Fibroblast of skin of left quadriceps (primary cell): ENCODE data around the gene EAPP.
A peak's percentile ranks its signal among the peaks of the same experiment; 100 is the strongest.
"Not testable (repeated sequence)": the region's sequence is repeated elsewhere in the genome, so short reads cannot be mapped to it uniquely, and the experiment has no call there.

Experiments
- DNase-seq, 2 experiments: peaks; one replicate each; pipeline ENCODE4 v3.0.0-alpha.2; 2013; ENCODE audit warnings: low read depth in 2 of 2

Gene EAPP, protein sequence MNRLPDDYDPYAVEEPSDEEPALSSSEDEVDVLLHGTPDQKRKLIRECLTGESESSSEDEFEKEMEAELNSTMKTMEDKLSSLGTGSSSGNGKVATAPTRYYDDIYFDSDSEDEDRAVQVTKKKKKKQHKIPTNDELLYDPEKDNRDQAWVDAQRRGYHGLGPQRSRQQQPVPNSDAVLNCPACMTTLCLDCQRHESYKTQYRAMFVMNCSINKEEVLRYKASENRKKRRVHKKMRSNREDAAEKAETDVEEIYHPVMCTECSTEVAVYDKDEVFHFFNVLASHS

DNA sequence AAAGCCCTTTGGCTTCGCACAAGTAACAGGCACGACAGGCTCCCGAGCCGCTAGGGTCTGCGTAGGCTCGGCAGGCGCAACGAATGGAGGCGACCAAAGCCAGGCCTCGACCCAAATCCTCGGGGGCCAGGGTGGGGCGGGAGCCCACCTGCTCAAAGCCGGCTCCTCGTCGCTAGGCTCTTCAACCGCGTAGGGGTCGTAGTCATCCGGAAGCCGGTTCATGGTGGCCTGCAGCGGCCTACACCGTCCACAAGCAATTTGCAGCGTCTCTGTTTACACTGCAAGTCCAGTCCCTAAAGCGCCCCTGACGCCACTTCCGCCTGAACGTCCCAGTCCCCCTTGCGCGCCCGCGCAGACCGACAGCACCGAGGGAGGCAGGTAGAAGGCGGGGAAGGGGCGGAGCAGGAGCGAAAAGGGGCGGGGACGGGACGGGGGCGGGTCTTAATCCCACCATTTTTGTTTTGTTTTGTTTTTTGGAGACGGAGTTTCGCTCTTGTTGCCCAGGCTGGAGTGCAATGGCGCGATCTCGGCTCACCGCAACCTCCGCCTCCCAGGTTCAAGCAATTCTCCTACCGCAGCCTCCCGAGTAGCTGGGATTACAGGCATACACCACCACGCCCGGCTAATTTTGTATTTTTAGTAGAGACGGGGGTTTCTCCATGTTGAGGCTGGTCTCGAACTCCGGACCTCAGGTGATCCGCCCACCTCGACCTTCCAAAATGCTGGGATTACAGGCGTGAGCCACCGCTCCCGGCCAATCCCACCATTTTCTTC is at the start of gene EAPP:
Gene EAPP (minus strand): TSS at position 295 of the 774 bp plus-strand sequence. CDS start 73 bp downstream, at position 222.
- DNase-seq, result peak; percentile 90 to 91

DNA sequence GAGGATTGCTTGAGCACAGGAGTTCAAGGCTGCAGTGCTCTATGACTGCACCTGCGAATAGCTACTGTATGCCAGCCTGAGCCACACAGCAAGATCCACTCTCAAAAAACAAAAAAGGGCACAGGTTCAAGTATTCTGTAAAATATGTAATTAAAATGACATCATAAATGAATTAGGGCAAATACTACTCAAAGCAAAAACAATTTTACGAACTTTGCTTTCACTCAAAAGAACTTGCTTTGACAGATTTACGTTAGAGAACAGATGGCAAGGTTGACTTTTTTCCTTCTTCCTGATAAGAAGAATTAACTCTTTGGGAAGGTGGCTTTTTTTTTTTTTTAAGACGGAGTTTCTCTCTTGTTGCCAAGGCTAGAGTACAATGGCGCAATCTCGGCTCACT is 44.0 kb upstream of the EAPP start:
- no peak for DNase-seq

DNA sequence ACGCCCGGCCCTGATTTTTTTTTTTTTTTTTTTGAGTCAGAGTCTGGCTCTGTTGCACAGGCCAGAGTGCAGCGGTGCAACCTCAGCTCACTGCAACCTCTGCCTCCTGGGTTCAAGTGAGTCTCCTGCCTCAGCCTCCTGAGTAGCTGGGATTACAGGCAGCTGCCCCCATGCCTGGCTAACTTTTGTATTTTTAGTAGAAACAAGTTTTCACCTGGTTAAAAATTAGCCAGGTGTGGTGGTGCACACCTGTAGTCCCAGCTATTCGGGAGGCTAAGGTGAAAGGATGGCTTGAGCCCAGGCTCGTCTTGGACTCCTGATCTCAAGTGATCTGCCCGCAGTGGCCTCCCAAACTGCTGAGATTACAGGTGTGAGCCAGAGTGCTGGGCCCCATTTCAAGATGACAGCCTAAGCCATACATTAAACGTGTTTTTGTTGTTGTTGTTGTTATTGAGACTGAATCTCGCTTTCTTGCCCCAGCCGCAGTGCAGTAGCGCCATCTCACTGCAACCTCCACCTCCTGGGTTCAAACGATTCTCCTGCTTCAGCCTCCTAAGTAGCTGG is 42.7 kb upstream of the EAPP start:
- DNase-seq, result no peak

DNA sequence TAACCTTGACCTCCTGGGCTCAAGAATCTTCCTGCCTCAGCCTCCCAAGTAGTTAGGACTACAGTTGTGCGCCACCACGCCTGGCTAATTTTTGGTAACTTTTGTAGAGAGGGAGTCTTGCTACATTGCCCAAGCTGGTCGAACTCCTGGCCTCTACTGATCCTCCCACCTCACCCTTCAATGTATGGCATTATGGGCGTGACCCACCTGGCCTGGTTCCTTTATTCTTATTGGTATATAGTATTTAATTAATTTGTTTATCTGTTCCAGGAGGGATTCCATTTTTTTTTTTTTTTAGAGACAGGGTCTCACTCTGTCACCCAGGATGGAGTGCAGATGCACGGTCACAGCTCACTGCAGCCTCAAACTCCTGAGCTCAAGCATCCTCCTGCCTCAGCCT is 40.9 kb upstream of the EAPP start:
- no peak for DNase-seq

DNA sequence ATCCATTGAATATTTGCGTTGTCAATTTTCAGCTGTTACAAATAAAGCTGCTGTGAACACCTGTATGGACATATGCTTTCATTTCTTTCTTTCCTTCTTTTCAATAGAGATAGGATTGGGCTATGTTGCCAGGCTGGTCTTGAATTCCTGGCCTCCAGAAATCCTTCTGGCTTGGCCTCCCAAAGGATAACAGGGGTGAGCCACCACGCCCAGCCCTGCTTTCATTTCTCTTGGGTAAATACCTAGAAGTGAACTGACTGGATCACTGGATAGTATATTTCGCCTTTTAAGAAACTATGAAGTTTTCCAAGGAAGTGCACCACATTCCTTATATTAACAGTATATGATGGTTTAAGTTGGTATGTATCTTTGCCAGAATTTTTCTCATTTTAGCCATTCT is 32.3 kb upstream of the EAPP start:
- DNase-seq, result no peak

DNA sequence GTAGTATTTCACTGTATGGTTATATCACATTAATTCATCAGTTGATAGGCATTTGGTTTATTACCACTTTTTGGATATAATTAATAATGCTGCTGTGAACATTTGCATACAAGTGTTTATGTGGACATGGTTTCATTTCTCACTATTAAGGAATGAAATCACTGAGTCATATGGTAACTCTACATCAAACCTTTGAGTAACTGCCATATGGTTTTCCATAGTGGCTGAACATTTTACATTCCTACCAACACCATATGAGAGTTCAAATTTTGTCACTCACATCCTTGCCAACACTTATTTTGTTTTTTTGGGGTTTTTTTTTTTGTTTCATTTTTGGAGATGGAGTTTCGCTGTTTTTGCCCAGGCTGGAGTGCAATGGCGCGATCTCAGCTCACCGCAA is 30.2 kb upstream of the EAPP start:
- DNase-seq, result peak; percentile 38 to 49

DNA sequence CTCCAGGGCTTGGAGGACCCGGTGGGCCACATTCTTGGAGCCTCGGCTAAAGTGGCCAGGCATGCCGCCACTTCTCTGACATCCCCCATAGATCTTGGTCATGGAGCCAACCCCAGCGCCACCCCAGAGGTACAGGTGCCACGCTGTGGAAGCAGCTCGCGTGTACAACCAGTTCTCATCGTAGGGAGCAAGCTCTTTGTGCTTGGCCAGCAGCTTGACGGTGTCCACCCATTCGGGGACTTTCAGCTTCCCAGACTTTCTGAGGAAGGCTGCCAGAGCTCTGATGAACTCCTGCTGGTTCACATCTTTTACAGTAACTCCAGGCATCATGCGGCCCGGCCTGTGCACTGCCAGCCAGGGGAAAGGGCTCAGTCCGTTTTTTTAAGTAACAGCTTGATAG is 29.3 kb upstream of the EAPP start:
- DNase-seq, result no peak

DNA sequence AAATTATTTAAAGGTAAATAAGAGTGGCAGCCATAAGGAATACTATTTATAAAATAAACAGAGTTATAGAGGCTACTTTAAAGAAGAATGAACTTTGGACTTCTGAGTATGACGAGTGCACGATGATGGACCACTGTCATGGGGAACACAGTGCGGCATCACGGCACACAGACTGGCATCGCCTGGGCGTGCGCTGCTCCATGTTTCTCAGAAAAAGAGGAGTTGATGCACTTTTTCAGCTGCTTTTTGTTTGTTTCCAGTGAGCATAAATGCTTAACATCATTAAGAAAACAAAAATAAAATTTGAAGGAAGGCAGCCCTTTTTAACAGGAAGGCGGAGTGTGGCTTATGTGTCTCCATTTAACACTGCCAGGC is 23.3 kb upstream of the EAPP start:
- DNase-seq, result no peak

DNA sequence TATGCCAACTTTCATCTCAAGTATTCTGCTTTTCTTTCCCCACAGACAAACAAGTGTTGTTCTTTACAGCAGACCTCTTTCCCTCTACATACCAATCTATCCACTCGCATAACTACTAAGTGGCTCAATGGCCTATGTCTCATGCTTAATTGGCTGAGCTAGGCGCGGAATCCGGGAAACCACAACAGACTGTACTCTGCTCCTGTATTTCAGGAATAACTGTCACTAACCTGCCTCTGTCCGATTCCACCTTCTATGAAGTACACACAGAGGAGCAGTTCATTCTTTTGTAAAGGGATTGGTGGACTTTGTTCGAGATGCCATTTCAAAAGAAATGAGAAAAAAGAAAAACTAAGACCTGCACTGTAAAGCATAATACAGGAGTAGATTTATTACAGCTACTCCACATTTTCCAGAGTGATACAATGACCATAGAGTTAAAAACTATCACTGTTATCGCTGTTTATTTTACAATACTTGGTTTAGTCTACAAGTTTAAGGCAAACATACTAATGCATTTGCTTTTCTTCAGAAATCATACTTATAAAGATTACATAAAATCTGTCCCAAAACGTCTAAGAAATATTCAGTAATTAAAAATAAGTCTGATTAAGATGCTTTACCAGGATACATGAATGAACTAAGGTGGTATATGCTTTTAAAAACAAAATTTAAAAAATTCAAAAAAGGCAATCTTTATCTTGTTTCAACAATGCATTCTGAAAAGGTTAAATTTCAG is 22.7 kb upstream of the EAPP start:
- DNase-seq, result not testable (repeated sequence)

DNA sequence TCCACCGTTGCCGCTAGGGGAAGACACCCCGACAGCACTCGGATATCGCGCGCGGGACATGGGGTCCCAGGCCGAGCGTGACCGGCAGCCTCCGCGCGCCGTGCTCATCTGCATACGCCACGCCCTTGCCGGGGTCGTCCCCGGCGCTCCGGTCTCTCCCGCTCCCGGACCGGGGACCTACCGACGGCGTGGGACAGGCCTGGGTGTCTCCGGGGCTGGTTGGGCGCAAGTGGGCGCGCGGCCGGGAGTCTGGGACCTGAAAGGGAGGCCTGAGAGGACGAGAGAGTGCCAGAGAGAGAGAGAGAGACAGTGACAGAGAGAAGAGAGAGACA is 17.0 kb upstream of the EAPP start:
- not testable (repeated sequence) for DNase-seq

DNA sequence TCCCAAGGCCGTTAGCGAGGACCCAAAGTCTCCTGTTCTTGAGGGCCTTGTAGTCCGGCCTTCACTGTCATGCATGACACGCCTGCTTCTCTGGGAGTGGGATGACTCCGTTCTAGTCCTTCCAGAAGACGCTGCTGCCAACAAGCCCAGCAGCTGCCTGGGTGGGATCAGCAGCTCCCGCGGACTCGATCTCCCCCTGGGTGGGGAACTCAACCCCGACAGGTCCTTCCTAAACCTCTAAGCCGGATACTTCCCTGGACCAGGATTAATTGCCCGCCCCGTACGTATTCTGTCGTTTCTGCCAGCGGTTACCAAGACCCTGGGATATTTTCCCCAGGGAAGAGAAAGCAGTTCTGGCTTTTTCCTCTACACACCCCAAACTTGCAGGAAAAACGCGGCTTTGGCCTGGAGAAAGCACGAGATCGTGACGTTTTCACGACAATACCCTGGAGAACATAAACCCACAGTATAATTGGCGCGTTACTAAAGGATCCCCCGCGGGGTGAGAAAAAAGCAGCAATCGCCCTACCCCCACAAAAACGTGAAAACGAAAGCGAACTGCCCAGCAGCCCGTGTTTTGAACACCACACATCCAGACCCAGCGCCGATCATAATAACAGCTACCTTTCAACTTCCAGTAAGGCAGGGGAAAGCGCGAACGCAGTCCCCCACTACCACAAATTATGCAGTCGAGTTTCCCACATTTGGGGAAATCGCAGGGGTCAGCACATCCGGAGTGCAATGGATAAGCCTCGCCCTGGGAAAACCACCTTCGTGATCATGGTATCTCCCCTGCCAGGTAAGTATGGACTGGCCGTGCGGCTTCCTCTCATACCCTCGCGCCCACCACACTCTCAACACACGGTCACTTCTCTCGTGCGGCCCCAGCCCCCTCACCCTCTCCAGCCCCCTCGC is 16.3 kb upstream of the EAPP start:
- DNase-seq, result not testable (repeated sequence)

DNA sequence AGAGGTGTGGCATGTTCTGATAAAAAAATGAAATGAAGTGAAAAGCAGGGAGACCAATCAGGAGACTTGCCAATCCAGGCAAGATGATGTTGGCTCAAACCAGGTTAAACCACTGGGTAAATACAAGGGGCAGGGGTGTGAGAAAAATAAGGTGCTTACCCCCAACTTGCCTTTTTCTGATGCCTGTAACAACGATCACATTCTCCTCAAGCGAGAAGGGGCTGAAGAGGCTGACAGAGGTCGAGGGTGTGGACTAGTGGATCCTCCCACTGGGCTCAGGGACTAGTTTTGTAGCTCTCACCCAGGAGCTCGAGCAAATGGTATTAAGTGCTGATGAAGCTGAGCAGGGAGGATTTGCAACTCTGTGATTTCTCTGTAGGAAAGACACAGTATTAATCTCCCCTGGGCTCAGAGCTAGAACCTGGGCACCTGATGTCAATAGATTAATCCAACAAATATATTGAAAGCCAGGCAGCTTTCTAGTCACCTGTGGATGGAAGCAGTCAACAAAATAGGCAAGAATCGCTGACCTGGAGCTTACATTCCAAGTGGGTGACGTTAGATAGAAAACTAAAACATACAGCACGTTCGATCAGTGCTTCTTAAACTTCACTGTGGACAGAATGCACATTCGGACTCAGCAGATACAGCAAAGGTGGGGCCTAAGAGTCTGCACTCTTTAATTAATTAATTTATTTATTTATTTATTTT is 15.2 kb upstream of the EAPP start:
- peak in 1 of 2 experiments; percentile 15 for DNase-seq

DNA sequence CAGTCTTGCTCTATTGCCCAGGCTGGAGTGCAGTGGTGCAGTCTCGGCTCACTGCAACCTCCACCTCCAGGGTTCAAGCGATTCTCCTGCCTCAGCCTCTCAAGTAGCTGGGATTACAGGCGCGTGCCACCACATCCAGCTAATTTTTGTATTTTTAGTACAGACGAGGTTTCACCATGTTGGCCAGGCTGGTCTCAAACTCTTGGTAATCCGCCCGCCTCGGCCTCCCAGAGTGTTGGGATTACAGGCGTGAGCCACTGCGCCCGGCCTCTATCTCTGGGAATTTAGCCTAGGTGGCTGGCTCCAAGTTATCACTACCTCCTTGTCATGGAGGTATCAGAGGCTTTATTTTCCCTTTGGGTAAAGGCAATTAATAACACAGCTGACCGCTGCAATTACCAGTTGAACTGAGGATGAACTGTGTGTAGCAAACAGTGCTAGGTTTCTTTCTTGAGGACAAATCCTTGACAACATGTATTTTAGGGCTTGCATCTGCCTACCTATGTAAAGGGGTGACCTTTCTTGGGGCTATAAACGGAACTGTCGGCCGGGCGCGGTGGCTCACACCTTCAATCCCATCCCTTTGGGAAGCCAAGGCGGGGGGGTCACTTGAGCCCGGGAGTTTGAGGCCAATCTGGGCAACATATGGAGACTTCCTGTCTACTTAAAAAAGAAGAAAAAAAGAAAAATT is 9.9 kb upstream of the EAPP start:
- not testable (repeated sequence) for DNase-seq

DNA sequence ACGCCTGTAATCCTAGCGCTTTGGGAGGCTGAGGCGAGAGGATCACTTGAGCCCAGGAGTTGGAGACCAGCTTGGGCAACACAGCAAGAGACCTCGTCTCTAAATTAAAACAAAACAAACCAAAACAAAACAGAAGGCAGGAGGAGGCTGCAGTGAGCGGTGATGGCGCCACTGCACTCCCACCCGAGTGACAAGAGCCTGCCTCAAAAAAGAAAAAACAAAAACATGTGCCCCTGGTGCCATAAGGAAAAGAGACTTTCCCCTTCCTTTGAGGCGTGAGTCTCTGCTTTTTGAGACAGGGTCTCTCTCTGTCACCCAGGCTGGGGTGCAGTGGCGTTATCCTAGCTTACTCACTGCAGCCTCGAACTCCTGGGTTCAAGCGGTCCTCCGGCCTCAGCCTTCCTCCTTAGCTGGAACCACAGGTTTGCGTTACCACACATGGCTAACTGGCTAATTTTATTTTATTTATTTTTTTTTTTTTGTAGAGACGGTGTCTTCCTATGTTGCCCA is 9.0 kb upstream of the EAPP start:
- DNase-seq, result no peak

DNA sequence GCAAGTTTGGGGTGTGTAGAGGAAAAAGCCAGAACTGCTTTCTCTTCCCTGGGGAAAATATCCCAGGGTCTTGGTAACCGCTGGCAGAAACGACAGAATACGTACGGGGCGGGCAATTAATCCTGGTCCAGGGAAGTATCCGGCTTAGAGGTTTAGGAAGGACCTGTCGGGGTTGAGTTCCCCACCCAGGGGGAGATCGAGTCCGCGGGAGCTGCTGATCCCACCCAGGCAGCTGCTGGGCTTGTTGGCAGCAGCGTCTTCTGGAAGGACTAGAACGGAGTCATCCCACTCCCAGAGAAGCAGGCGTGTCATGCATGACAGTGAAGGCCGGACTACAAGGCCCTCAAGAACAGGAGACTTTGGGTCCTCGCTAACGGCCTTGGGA is 7.6 kb upstream of the EAPP start:
- DNase-seq, result not testable (repeated sequence)

DNA sequence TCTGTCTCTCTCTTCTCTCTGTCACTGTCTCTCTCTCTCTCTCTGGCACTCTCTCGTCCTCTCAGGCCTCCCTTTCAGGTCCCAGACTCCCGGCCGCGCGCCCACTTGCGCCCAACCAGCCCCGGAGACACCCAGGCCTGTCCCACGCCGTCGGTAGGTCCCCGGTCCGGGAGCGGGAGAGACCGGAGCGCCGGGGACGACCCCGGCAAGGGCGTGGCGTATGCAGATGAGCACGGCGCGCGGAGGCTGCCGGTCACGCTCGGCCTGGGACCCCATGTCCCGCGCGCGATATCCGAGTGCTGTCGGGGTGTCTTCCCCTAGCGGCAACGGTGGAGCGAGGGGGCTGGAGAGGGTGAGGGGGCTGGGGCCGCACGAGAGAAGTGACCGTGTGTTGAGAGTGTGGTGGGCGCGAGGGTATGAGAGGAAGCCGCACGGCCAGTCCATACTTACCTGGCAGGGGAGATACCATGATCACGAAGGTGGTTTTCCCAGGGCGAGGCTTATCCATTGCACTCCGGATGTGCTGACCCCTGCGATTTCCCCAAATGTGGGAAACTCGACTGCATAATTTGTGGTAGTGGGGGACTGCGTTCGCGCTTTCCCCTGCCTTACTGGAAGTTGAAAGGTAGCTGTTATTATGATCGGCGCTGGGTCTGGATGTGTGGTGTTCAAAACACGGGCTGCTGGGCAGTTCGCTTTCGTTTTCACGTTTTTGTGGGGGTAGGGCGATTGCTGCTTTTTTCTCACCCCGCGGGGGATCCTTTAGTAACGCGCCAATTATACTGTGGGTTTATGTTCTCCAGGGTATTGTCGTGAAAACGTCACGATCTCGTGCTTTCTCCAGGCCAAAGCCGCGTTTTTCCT is 7.0 kb upstream of the EAPP start:
- not testable (repeated sequence) for DNase-seq

DNA sequence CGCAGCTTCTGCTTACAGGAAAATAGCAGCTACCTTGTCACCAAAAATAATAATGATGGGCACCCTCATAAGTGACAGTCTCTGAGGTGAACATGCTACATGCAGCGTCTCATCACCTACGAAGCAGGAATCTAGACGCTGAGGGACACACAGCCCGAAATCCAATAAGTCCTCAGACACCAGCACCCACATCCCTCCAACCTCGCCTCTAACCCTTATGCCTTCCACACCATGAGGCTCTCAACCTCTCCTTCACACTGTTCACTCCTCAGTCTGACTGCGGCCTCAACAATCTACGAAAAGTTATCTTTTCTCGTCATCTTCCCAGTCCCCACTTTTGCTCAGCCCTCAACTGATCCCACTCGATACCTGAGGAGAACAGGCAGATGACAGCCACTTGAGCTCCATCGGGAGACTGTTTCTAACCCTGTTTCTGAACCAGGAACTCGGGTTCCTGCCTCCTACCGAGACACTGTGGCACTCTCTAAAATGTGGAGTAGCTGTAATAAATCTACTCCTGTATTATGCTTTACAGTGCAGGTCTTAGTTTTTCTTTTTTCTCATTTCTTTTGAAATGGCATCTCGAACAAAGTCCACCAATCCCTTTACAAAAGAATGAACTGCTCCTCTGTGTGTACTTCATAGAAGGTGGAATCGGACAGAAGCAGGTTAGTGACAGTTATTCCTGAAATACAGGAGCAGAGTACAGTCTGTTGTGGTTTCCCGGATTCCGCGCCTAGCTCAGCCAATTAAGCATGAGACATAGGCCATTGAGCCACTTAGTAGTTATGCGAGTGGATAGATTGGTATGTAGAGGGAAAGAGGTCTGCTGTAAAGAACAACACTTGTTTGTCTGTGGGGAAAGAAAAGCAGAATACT is 919 bp upstream of the EAPP start:
- DNase-seq, result not testable (repeated sequence)

DNA sequence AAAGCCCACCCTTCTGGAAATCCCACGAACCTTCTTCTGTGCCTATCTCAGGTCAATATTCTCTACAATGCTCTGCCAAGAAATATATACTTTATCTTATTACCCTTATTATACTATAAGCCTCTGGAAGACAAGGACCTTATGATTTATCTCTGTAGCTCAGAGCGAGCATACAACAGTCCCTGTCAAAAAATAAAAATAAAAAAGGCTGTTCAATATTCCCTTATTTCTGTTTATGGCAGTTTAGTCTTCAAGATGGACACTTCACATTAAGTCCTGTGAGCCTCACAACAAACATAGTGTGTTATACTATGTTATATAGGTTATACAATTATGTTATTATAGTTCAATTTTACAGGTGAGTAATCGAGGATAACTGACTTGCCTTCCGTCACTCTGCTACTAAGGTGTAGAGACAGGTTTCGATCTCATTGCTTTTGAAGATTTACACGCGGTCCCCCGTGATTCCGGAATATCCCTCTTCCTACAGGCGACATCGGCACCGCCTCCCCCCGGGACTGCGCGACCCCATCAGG is 562 bp downstream of the EAPP start:
- DNase-seq, result no peak
